ENCODE measurements around the gene PKIG. TPM values are rescaled to one million over a fixed set of nuclear protein-coding genes. Genes with fewer than 3 reads are reported as not detected.

Gene PKIG
- total RNA-seq, 4 donors from 2014 or later: 70.2 to 98.0 (median 77.7) TPM

DNA sequence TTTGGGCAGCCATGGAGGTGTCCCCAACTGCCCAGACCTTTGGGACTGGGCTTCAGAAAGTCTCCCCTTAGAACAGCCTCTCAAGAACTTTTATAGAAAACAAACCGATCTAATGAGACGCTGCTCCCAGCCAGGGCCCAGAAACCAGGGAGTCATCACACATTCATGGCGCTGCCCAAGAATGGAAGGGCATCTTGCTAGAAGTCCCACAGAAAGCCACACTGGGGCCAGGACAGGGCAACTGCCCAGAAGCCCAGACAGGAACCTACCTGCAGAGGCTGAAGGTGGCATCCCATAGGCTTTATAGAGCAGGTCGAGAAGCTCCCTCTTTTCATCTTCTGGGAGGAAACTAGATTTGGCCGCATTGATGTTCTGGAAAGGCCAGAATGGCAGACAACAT lies 37.7 kb downstream of the PKIG start:
- TF ChIP-seq CTCF (IDR thresholded peaks at IDR 0.05; ENCODE audit: low read depth): no peak

GRCh38 chr20:44621325-44621724 lies 38.9 kb downstream of the PKIG start:
- TF ChIP-seq CTCF (IDR thresholded peaks at IDR 0.05; ENCODE audit: low read depth): no peak

- TF ChIP-seq CTCF (IDR thresholded peaks at IDR 0.05; ENCODE audit: low read depth): no peak
These were observed 39.6 kb downstream of the PKIG start for GRCh38 chr20:44621939-44622338.

DNA sequence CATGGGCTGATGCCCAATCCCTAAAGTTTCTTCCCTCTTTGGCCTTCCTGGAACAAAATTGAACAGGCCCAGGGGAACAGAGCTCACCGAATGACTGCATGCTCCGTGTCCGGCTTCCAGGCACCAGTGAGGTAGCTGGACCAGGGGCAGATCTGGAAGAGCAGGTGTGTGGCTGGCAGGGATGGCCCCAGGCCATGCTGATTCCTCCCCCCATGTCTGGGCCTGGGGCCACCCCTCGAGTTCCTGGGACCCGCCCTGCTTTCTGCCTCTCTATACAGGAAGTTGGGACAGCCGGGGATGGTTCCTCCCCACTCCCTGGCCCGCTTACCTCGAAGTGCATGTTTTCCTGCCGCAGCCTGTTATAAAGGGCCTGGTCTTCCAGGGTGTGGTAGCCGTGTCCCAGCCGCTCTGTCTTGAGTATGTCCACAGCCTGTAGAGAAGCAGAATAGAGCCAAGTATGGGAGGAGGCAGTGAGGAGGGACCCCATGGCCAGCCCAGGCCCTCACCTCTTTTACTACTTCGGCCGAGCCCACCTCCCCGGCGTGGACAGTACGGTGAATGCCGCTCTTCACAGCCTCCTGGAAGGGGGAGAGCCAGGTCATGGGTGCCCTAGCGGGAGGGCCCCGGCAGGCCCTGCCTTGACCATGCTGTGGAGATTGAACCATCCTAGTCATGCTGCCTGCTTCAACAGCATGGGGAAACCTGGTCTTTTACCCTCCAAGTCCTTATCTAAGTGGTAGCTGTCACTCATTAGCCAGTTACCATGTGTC lies 40.3 kb downstream of the PKIG start:
- no peak for TF ChIP-seq CTCF (IDR thresholded peaks at IDR 0.05; ENCODE audit: low read depth)

- no peak for TF ChIP-seq CTCF (IDR thresholded peaks at IDR 0.05; ENCODE audit: low read depth)
These were observed 41.8 kb downstream of the PKIG start for GRCh38 chr20:44624152-44624551.

DNA sequence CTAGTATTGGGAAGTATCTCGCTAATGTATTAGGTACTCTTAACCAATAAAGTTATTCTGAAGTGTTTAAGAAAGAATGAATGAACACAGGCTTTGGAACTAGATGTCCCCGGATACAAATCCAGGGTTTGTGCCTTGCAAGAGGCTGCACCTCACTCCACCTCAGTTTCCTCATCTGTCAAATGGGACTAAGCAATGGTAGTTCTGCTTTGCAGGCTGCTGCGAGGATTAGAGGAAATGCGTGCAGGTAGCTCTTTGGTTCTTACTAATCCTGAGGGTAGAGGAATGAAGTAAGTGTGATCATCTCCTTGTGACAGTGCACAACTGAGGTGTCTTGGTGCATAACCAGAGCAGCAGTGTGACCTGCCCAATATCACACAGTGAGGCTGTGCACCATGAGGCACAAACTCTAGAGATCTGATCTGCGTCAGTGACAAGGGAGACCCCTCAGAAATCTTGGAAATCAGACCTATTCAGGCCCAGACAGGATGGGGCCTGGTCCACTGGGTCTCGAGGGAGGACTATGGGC lies 42.4 kb downstream of the PKIG start:
- TF ChIP-seq CTCF (IDR thresholded peaks at IDR 0.05; ENCODE audit: low read depth): no peak

DNA sequence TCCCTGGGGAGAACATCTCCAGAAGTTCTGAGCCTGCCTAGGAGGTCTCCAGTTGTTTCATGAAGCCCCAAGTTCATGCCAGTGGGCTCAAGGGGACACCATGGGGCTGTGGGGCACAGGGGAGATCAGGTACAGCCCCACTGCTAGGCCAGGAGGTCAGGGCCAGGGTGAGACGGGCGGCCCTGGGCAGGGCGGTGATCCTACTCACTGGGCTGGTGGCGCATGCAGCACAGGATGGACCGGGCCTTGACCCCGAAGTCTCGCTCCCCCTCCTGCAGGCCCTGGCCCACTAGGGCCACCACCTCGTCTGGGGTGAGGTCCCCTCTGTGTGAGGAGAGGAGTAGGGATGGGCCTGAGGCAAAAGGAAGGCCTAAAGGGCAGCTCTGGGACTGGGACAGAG lies 43.0 kb downstream of the PKIG start:
- TF ChIP-seq CTCF (IDR thresholded peaks at IDR 0.05; ENCODE audit: low read depth): no peak

All from subcutaneous adipose tissue (tissue), 4 donors.